ENCODE data around the gene SCUBE1. TPM values are rescaled to one million over a fixed set of nuclear protein-coding genes. Genes with fewer than 3 reads are reported as not detected.

SCUBE1 gene
- total and polyA plus RNA-seq, 2 of the 4 experiments (the other 2 are of a cell fraction), result not detected

DNA sequence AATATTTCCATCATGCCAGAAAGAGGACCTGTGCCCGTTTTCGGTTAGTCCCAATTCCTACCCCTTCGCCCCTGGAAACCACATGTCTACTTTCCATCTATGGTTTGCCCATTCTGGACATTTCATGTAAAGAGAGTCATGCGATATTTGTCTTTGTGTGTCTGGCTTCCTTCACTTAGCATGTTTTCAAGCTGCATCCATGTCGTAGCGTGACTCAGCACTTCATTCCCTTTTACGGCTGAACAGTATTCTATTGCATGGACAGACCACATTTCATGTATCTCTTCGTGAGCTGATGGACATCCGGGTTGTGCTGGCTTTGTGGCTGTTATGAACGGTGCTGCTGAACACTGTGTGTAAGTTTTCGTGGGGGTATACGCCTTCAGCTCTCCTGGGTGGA, 43.4 kb downstream of the SCUBE1 start:
- WGBS, 2 experiments (ENCODE audit: extremely low coverage in 2 of 2, insufficient read length in 1 of 2), result 96% methylated on average over 5 of the region's 12 CpGs; no CpG with 5 or more reads in 1 of the 2 experiments
- CTCF ChIA-PET, result no interaction called here
- dilution Hi-C loops (cut with HindIII; ENCODE audit: low sequenced_read_pairs, unreplicated experiment), result no loop called here

More for the DNA sequence above, 43.4 kb downstream of the SCUBE1 start:
- H4K20me1 ChIP-seq (ENCODE audit: insufficient read depth, low read length), result no peaks in the 10 kb centered on the region
- no peak overlapping the region for H3K4me2 ChIP-seq (ENCODE audit: low read depth, low read length)
- H4K91ac ChIP-seq (ENCODE audit: insufficient read depth, low read depth, low read length), result no peak overlapping the region
- H3K27me3 ChIP-seq (ENCODE audit: control insufficient read depth, insufficient read depth, low read length), result peaks cover 26% of the 10 kb centered on the region
- no peak overlapping the region for H3K4ac ChIP-seq (ENCODE audit: low read depth, low read length)
- no peaks in the 10 kb centered on the region for H3K36me3 ChIP-seq (ENCODE audit: control insufficient read depth, insufficient read depth, low read length)
- H3K9me1 ChIP-seq (ENCODE audit: insufficient read depth, low read length), result no peaks in the 10 kb centered on the region
- no peak overlapping the region for H3K14ac ChIP-seq (replicated peaks; ENCODE audit: low read depth, low read length)
- H2BK120ac ChIP-seq (ENCODE audit: low read depth, low read length), result no peak overlapping the region
- no peak overlapping the region for H2BK5ac ChIP-seq (ENCODE audit: low read depth, low read length, poor library complexity, severe bottlenecking)
- ATAC-seq (ENCODE audit: low read depth) (no peak), DNase-seq (no peak)
- TF ChIP-seq POLR2A (IDR thresholded peaks at IDR 0.05; ENCODE audit: low read depth, low read length) (no peak), NFE2L2 (IDR thresholded peaks at IDR 0.05; ENCODE audit: low read depth, low read length) (0 out of 2 replicates have a peak, but pooled peaks have one; percentile 30), MAZ (IDR thresholded peaks at IDR 0.05; ENCODE audit: borderline replicate concordance, low read depth, low read length) (no peak)
- no peak overlapping the region for H3K27ac ChIP-seq (ENCODE audit: insufficient read depth, low read length)
- no TSS peak for BruUV-seq (replicated peaks)
- no peak overlapping the region for H2AK9ac ChIP-seq (replicated peaks; ENCODE audit: low read depth, low read length, poor library complexity)
- H2AFZ ChIP-seq (replicated peaks; ENCODE audit: low read length, poor library complexity), result no peak overlapping the region
- H3K23ac ChIP-seq (ENCODE audit: low read depth, low read length), result no peak overlapping the region
- no peaks in the 10 kb centered on the region; the same call in 1 of the 2 replicates for H3K4me1 ChIP-seq (ENCODE audit: control insufficient read depth, insufficient read depth, low read length)
- H3K4me3 ChIP-seq (ENCODE audit: insufficient read depth, low read depth, low read length), result no peak overlapping the region
- H4K5ac ChIP-seq (ENCODE audit: low read depth, low read length), result no peak overlapping the region
- H3K79me1 ChIP-seq (ENCODE audit: low read depth in 1 of 2, low read length in 2 of 2), result no peaks in the 10 kb centered on the region
- no peaks in the 10 kb centered on the region for H3K9me3 ChIP-seq (ENCODE audit: control insufficient read depth, insufficient read depth, low read length)
- H2BK15ac ChIP-seq (ENCODE audit: low read depth, low read length), result no peak overlapping the region
- no peak overlapping the region for H3K56ac ChIP-seq (ENCODE audit: extremely low read depth, insufficient read depth, low read length)
- in situ Hi-C loops (cut with MboI; ENCODE audit: low sequenced_read_pairs), result no loop called here
- intact Hi-C loops (cut with micrococcal nuclease), result no loop called here
- no peak overlapping the region for H3K18ac ChIP-seq (ENCODE audit: low read depth, low read length)
- H2BK20ac ChIP-seq (ENCODE audit: low read depth, low read length), result no peak overlapping the region
- no peak overlapping the region for H3K9ac ChIP-seq (ENCODE audit: low read depth, low read length)
- H2AK5ac ChIP-seq (ENCODE audit: low read depth, low read length), result no peak overlapping the region
- no peak overlapping the region for H4K8ac ChIP-seq (ENCODE audit: low read depth in 2 of 2, low read length in 2 of 2)
- POLR2A ChIA-PET (ENCODE audit: unreplicated experiment), result no interaction called here

Measured in IMR-90 (cell line).